CD4-positive, alpha-beta T cell treated with Interferon alpha-2 for 1 hour (primary cell): ENCODE results near the gene MALSU1.

Experiments used
- DNase-seq, 2 donors: peaks; one replicate each; pipeline ENCODE4 v3.0.0-alpha.2; 2020 to 2022

MALSU1 gene

DNA sequence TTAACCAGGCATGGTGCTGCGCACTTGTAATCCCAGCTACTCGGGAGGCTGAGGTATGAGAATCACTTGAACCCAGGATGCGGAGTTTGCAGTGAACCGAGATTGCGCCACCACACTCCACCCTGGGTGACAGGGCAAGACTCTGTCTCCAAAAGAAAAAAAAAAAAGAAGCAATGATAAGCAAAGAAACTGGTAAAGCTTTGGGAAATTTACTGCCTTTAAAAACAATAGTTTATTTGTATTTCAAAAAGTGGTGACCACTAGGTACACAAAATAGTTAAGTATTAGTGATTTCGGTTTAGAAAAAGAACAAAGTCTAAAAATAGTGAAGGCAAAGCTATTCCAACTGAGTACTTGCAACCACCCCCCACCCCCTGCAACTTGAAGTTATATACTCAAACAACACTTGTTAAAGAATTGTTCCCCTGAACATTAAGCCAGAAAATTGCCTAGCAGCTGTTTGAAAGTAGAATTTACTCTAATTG lies 37.7 kb downstream of the MALSU1 start:
- no peak for DNase-seq

DNA sequence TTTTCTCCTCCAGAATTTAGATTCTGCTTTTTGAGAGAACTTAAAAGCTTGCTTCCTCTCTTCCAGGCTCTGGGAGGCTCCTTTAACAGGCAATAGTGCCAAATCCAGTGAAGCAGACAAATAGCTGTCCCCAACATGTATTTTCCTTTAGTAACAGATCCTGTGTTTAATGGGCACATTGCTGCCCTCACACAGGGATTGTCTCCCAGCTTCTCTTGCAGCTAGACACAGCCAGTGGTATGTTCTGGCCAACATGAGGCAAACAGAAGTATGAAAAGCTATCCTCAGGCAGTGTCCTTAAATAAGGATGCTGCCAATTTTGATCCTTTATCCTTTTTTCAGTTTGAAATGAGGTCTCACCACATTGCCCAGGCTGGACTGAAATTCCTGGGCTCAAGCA lies 38.2 kb downstream of the MALSU1 start:
- DNase-seq: no peak

DNA sequence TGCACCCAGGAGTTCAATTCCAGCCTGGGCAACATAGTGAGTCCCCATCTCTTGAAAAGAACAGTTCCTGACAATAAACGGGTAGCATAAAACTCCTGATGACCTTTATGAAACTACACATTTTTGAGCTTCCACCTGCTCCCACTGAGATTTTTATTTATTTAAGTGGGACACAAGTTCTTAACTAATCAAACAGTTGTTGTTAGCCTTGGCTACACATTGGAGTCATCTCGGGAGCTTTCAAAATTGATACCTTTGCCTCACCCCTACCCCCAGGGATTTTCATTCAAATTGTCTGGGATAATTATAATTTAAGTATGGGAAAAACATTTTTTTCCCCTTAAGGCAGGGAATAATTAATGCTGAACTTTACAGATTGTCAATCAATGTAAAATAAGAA lies 39.3 kb downstream of the MALSU1 start:
- no peak for DNase-seq

DNA sequence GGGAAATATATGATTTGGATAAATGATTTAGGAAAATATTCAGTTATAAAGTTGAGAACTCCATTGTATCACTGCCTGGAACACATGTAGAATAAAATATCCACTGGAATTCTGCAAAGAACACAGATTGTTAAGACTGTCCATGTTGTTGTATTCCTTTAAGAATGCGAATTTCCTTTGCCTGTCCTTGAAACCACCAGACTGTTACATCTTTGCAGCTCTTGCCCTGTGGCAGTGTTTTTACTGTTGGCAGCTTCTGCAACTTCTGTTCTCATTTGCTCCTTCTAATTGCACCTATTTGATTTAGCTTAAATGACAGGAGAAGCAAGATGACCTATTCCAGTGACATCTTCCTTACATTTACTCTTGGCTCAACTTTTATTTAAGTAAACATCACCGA lies 39.7 kb downstream of the MALSU1 start:
- no peak for DNase-seq

DNA sequence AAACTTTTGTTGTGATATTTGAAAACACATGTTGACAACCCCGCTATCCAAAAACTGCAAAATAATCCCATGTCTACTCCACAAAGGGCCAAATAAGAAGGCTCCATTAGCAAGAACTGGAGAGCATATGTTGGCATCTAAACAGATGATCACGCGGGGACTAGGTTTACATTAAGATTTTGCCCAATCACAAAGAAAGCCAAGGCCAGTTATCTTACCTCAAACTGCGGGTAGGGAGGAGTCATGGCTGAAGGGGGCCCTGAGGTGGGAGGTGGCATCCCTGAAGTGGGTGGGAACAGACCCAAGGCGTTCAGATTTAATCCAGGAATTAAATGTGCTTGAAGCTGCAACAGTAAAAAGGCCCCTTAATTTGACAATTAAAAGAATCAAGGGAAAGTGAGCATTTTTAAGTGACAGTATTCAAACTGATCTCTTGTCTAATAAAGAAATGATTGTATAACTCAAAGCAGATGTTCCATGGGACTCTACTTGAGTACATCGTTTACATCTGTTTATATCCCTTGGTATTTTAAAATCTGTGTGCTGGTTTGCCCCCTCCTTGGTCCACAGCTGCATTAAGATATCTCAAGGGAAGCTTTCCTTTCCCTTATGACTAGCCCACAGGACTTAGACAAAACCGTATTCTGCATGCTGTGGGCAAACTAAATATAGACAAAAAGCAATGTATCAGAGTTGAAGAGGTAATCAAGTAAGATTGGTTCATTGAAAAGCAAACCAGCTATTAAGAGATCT lies 42.9 kb downstream of the MALSU1 start:
- DNase-seq: no peak

DNA sequence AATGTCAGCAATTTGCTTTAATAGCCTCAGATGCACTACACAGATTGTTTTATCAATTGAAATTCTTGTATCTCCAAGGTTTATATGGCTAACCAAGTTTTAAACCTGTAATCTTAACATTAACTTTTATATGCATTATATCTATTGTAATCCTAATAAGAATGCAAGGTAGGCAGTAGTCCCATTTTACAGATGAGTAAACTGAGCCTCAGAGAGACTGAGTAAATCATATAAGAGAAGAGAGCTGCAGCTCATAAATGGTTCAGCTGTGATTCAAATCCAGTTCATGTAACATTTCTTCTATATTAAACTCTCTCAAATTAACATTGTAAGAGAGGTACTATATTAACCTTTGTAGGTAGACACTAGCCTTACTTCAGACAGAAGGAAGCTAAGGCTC lies 44.0 kb downstream of the MALSU1 start:
- no peak for DNase-seq

DNA sequence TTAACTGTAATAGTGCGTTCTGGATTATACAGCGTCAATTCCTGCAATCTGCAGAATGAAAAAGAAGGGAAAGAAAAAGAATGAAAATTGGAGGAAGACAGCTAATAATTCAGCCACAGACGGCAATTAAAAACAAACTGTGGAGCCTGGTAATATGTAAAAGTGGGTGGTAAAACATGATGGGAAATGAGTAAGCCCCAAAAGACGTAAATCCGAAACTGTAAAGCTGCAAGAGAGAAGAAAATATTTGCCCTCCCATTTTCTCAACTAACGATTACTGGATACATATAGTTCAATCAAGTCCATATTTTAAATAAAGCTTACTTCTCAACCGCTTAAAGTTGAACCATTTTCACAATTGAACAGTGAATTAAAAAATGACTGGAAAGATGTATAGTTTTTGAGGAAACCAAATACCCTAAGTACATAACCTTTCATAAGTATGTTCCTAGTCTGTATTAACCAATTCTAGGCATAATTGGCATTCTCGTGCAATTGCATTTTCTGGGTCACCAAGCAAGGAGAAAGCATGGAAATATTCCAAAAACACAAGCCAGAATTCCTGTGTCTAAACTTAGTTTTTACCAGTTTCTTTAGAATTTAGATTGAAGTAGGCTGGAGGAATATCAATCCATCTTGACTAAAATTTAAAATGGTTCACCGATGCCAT lies 44.8 kb downstream of the MALSU1 start:
- no peak for DNase-seq

DNA sequence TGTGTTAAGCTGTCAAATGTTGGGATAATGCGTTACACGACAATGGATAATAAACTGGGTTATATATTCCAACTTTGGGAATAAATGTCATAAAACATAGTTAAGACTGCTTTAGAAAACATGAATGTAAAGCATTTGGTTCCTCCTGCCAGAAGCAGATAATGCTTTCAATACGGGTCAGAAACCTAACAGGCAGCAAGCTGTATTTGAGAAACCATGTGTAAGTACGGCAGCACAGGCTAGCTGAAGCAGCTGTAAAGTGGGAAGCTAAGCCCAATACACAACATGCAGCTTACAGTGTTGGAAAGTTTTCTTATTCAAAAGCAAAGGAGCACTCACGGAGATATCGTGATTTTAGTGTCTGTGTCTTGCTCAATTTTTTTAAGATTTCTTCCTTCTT lies 46.5 kb downstream of the MALSU1 start:
- DNase-seq: no peak

DNA sequence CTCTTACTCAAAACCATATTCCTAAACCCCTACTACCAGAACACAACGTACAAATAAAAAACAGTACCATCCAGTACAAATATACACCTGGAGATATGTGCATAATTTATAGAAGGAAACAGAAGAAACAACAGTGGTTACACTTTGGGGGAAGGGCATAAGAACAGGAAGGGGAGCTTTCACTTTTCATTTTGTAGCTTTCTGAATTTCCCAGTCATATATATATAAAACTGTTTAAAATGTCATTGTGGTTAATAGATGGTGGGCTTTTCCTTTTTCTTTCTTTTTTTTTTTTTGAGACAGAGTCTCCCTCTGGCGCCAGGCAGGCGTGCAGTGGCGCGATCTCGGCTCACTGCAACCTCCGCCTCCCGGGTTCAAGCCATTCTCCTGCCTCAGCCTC lies 47.2 kb downstream of the MALSU1 start:
- peak in 1 of 2 donors; percentile 43 for DNase-seq

DNA sequence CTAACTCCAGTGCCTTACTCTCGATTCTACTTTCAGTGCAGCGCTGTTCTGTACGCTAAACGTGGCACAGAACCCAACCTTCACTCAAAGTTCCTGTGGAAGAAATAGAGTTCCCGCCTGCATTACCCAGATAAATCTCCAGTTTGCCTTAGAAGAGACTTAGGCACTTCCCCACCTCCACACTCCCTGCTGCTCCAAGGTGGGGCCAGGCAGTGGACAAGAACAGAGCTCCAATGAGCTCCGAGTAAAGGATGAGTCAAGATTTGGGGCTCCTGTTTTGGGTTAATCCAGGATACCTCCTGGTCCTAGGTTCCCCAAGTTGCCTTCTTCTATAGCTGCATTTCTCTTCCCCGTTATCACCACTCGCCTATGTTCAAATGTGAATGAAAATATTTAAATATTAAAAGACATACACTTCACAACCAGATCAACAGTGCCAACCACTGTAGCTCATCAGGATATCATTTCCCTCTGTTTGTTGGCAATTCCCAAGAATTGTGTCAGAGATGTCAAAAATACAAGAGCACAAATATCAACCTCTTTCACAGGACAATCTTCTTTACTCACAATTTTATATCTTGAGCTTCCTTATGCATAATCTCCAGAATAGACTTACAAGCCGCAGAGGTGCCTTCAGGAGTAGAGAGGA lies 48.0 kb downstream of the MALSU1 start:
- no peak for DNase-seq

DNA sequence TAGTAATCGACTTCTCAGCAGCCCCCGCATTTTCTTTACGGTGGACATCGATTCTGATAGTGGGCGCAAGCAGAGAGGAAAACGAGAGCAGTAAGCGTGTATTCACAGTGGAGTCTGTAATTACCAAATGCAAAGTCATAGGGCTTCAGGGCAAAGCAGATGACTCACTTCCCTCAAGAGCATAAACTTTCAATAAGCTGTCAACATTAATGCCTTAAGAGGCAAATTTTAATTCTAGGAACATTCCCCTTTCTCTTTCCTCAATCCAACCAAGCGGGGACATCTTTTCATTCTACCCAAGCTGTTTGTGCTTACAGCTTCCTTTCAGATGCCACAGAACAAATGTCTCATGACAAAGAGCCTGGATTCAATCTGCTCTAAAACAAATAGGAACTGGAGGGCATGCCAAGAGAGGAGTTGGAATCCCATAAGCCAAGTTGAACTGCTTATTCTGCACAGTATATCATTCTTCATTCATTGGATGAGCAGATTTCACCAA lies 48.6 kb downstream of the MALSU1 start:
- DNase-seq: no peak

DNA sequence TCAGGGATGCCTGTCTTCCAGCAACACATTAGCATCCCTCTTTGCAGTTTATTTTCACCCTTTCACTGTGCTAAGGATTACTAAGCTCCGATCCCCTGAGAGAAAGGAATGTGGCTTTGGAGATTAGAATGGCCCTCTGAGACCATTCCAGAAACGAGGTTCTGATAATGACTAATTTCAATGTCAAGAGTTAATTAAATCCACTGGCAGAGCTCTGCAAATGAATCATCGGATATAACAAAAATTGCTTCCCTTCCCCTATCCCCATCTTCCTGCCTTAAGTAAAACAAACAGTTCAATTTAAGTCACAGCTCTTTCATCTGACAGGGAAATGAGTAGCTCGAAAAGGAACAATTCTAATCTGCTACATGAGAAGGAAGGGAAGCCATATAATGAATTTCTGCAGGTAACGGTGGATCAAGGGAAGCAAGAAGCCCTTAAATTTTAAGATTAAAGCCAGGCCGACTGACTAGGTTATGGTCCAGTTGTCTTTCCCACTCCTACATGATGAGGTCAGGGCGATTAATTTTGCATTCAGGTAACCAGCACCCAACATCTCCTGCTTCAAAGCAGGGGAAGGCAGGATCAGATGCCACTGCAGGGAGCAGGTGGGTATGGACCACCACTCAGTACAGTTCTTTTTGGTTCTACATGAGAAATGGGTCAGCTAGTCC lies 50.5 kb downstream of the MALSU1 start:
- DNase-seq: no peak

DNA sequence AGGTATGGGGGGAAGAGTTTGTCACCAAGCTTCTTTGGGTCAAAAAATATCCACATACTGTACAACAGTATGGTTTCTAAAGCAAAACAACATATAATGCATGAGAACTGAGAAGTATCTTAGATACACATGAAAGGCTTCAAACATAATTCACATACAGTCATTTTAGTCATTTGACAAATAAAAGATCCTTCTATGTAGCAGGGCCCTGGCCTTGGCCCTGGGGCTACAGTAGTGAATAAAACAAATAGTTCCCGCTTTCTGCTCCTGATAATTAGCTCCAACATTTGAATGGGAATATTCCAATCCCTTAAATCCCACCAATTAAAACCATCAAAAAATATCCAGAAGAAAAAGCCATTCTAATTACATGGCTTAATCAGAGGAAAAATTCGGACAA lies 51.3 kb downstream of the MALSU1 start:
- no peak for DNase-seq

DNA sequence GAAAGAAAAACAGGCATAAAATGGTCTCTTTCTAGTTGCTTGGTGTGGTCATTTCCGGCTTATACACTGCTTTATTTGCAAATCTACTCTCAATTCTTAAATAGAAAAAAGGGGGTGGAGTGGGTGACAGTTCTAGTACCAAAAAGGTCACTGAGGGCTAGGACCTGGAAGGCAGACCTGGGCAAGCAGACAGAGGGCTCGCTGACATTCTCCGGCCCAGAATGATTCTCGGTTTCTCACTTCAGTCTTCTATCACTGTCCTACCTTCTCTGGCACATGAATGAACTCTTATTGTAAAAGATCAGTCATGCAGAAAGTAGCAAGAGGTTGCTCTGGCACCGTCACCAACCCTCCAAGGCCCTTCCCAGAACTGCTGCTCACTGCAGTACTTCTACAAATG lies 54.0 kb downstream of the MALSU1 start:
- DNase-seq: no peak

DNA sequence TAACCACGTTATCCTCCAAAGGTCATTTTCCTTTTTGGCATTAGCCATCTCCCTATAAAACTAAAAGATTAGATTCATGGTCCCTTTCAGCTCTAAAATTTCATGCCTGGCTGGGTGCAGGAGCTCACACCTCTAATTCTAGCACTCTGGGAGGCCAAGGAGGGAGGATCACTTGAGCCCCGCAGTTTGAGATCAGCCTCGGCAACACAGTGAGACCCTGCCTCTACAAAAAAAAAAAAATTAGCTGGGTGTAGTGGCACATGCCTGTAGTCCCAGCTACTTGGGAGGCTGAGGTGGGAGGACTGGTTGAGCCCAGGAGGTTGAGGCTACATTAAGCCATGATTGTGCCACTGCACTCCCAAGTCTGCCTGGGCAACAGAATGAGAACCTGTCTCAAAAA lies 57.0 kb downstream of the MALSU1 start:
- no peak for DNase-seq

DNA sequence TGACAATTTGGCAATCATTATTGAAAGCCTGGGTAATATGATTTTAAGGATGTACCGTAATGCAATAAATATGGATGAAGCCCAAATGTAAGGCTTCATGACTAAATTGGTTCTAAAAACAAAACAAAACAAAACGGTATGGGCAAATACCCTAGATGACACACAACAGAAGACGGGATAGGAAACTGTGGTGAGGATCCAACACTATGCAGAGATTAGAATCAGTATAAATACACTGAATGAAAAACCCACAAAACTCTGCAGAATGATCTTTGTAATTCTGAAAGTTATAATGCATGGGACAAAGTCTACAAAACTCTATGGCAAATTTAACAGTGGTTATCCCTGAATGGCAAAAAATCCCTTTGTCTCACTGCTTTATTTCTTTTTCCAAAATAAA lies 57.6 kb downstream of the MALSU1 start:
- DNase-seq: peak in 1 of 2 donors; percentile 14

DNA sequence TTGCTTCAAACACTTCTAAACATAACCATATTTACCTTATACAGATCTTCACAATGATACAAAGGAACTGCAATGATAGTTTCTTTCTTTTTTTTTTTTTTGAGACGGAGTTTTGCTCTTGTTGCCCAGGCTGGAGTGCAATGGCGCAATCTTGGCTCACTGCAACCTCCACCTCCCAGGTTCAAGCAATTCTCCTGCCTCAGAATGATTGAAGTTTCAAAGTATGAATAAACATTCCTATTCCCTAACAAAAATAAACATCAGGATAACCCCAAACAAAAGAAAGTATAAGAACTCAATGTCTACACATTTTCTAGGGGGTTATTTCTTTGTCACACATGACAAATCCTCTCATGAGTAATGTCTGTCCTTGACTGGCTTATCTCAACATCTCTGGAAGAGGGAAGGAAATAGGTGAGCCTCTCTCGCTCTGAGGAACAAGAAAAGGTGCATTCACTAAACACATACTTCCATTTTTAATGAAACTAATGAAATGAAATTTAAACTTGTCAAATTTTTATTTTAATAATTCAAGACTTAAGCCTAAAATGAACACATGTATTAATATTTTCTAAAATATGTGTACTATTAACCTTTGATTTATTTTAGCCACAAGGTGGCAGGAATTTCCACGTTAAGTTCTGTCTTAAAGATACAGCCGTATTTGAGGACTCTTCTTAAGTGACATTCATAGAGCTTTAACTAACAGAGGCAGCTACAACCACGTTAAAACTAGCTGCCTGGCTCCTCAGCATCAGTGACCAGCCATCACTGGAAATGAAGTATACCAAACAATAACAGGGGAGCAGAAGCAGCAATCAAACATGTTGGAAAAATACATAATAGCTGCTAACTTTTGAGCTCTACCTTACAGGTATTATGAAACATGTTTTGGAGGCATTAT lies 58.3 kb downstream of the MALSU1 start:
- DNase-seq: peak in 1 of 2 donors; percentile 14

DNA sequence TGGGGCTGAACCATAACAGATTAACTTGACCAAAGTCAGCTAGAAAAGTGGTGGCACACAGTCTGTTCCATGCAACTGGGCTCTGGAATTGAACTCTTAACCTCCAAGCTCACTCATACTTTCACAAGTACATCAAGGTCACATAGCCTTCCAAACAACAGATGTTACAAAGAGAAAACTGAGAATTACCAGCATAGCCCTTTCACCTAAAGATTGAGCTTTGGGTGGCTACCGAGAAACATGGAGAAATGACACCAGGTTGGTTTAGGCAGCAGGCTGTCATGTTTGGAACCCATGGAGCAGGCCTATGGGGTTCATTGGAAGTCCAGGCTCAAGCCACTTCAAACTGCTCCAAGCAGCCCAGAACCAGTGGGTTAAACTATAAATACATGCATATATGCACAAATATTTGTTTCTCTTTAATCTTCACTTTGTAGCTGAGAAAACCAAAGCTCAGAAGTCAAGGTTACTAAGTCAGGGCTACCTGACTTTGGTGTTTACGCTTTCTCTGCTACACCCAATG lies 59.1 kb downstream of the MALSU1 start:
- DNase-seq: no peak
